Measurements from ENCODE around the gene ZNF648.
"Not testable (repeated sequence)": the region's sequence is repeated elsewhere in the genome, so short reads cannot be mapped to it uniquely, and the experiment has no call there.

Gene ZNF648, protein sequence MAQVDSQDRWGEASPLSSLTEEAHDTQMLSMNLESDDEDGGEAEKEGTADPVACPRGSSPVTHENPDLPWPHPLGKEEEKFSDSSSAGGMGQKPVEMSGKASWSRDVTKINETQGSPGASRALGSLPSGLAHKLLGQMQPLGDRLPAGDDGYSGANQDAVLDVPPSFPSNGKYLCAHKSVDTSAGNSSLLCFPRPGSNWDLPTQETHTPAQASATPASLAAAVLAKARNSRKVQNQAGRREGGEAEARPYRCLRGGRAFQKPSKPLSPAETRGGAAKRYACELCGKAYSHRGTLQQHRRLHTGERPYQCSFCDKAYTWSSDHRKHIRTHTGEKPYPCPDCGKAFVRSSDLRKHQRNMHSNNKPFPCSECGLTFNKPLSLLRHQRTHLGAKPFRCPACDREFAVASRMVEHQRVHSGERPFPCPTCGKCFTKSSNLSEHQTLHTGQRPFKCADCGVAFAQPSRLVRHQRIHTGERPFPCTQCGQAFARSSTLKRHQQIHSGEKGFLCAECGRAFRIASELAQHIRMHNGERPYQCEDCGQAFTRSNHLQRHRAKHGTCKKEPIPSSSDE

DNA sequence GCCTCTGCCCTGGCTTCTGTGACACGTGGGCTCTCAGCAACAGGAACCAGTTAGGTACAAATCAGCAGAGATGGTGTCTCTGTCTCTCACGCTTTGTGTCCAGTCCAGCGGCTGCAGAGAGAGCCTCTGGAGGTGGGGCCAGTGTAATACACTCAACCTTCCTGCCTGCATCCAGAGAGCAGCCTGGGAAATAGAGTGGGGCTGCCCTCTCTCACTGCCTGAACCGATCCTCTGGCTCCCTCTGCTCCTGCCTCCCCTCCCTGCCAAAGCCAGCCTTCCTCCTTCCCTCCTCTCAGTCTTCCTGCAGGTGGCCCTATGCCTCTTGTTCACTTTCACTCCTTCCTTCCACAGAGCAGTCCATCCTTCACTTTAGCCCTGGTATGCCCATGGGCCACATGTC is at the start of gene ZNF648:
ZNF648 (minus strand) TSS at position 119 of the 400 bp plus-strand sequence. CDS start 3,702 bp downstream, outside the sequence.
- DNase-seq, result no peak

DNA sequence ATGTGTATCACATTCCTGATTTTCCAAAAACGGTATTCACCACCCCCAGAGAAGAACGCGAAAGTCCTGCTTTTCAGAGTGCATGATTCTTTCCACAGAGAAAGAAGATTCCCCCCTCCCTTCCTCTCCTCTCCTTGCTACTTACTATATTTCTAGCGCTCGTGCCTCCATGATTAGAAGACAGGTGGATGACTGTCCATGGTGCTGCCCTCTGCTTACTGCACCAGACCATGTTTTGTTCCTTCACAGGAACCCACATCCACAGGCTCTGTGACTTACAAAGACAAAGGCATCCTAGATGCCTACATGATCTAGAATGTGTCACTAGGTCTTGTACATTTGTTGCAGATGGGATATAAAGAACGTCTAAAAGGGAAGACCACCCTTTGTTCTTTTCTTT is 49.1 kb upstream of the ZNF648 start:
- DNase-seq, result no peak

DNA sequence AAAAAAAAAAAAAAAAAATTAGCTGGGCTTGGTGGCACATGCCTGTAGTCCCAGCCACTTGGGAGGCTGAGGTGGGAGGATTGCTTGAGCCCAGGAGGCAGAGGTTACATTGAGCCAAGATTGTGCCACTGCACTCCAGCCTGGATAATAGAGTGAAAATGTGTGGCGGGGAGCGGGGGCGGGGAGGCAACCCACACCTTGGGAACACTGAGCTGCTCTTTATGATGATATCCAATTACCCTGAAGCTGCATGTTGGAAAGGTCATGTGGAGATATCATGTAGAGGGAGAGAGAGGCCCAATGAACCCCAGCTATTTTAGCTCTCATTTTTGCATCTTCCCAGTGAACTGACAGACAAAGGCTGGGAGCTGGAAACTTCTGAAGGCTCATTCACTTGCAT is 48.3 kb upstream of the ZNF648 start:
- DNase-seq, result no peak

DNA sequence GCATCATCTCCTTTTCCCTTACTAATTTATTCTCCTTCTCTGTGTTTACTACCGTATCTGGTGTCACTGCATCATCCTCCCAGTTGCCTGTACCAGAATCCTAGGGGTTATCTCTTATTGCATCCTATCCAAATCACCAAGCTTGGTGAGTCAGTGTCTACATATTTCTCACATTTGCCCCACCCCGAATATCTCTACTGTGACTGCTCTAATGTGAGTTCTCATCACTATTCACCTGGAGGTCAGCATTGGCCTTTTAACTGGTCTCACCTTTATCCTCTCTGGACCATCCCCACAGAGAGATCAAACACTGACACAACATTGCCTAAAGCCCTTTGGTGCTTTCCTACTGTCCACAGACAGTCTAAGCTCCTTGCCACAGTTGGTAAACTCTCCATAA is 45.7 kb upstream of the ZNF648 start:
- no peak for DNase-seq

DNA sequence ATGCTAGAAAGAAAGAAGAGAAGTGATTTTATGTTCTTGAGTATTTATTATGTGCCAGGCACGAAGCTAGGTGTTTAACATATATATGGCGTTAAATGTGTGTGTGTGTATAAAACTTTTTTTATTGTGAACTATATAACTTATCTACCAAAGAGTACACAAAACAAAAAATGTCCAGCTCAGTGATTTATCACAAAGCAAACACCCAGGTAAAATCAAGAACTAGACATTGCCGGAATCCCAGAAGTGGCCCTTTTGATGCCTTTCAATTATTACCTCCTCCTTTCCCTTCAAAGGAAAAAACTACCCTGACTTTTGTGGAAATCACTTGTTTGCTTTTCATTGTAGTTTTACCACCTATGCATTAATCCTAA is 40.5 kb upstream of the ZNF648 start:
- no peak for DNase-seq

DNA sequence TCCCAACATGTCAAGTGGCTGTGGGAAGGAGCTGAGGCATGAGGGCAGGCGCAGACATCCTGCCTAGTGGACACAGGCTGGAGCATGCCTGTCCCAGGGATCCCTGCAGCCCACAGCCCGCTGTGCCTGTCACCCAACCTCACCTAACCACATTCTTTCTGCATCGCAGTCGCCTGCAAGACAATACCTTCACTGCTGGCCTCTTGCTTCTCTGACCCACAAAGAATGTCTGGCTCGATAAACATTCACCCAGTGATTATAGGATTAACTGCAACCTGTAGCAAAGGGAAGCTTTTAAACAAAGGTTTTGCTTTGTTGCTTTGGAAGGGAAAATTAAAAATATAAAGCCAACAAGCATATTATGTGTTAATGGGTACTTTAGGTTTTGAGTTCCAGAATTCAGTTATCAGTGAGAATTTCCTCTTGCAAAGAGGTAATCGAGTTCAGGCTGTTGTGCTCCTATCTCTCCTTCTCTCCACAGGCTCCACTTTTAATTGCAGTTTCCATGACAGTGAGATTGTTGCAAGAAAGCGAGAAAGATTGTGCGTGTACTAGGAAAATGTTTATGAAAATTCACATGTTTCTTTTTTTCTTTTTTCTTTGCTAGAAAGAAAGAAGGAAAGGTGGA is 40.0 kb upstream of the ZNF648 start:
- DNase-seq, result no peak

DNA sequence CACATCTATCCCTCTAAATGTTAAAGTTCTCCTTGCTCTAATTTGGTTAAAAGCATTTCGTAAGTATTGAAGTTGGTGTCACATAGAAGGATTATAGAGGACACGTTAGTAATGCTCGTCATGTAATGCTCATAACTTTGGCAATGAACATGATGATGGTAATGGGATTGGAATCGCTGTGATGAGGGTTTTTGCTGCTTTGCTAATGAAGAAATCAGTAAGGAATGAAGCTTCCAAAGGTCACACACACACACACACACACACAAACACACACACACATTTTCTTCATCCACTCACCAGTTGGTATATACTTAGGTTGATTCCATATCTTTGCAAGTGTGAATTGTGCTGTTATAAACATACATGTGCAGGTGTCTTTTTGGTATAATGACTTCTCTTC is 36.8 kb upstream of the ZNF648 start:
- no peak for DNase-seq

DNA sequence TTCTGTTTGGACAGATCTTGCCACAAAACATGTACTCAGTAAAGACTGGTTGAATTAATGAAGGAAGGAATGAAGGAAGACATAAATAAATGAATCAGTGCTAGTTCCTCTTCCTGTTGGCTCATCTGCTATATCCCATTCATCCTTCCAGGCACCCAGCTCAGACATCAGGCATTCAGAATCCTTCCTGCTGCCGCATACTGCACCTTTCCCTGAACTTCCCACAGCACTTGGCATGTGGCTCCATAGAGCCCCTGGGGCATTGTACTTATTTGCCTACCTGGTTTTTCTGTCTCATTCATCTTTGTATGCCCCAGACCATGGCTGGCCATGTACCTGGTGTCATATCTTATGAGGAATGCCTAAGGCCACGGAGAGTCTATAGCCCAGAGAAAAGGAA is 34.4 kb upstream of the ZNF648 start:
- no peak for DNase-seq

DNA sequence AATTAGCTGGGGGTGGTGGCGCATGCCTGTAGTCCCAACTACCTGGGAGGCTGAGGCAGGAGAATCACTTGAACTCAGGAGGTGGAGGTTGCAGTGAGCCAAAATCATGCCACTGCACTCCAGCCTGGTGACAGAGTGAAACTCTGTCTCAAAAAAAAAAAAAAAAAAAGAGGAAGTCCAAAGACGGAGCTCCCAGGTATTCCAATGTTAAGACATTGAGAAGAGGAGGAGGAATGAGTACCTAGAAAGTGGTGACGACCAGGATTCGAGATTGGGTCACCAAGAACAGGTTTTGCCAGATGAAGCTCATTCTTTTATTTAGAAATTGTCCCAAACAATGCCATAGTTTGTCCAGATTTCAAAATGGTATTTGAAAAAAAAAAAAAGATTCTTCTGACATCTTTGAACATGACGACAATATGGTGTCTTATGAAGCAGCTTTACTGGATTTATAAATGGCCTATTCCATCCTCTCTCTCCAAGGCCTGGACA is 33.0 kb upstream of the ZNF648 start:
- not testable (repeated sequence) for DNase-seq

DNA sequence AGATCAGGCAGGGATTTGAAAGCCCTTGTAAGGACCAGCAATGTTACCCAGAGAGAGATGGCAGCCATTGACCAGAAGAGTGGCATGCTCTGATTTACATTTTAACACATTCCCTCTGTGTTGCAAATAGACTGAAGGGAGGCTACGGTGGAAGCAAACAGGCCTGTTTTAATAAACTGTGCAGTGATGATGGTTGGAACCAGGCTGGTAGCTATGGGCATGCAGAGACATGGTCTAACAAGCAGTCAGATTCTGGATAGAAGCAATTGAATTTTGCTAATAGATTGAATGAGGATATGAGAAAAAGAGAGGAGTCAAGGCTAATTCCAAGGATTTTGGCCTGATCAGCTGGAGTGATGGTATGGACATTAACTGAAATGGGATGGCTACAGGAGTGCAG is 32.3 kb upstream of the ZNF648 start:
- DNase-seq, result no peak

DNA sequence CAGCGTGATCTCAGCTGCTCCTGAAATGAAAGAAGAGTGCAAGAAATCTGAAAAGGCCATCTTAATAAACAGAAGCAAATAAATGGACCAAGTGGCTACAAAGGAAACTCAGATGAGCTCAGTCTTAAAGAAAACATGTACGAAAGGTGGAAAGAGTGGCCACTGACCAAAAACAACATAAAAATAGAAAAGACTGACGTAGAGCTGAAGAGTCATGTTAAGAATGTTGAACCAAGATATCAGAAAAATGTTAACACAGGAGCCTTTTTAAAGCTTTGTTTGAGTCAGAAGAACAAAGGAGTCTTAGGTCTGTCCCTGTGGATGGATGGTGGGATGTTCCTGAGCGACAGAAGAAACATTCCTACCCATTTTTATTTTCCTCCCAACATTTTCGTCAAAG is 30.8 kb upstream of the ZNF648 start:
- no peak for DNase-seq

DNA sequence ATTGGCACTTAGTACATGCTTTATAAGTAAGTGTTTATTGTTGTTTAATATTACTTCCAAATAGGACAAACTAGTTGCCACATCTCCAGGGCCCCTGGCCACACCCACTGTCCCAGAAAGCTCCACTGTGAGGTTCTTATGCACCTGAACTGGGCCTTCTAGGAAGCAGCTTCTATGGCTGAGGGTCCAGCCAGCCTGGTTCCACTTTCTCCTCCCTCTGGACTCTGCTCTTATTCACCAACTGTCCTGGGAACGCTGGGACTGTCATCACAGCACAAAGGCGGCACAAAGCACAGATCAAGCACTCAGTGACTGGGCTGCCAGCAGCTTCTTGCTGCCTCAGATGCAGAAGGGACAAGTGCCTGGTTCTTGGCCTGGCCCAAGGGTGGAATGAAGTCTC is 29.6 kb upstream of the ZNF648 start:
- no peak for DNase-seq

DNA sequence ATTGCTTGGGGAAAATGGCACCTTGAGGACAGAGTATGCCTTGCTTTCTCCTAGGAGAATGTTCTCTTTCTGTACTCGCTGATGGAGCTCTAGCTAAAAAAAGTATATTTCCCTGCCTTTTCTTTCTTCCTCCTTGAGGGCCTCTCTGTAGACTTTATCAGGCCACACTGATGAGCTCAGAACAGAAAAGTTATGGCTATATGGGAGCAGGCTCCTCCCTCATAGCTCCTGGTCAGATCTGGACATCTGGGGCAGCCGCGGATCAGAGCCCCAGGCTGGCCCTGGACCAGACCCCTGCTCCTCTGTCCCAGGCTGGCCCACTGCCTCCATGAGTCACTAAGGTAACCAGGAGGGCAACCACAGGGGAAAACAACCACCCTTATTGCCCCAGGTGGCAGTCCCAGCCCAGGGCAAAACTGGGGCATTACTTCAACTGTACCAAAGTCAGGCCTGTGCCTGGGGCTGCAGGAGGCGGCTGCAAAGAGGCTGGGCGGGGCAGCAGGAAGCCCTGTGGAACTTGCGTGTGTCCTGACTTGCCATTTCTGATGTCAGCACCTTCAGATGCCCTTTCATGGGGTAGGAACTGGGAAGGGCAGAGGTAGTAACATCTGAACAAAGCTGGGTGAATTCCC is 26.3 kb upstream of the ZNF648 start:
- DNase-seq, result no peak

DNA sequence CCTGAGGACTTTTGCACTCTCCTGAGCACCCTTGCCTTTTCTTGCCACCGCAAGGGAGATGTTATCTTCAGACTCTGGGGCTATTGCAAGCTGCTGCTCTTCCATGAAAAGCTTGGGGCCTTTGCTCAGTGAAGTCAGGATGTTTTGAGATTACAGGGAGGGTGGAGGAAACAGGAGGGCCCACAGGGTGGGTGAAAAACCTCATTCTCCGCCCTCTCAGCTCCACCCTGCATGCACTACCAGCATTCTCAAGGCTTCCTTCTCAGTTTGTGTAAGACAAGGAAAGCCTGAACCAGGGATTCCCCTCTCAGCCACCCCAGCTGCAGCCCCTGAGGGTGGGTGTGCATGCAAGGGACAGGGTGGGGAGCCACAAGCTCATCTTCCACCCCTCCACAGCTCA is 25.8 kb upstream of the ZNF648 start:
- no peak for DNase-seq

DNA sequence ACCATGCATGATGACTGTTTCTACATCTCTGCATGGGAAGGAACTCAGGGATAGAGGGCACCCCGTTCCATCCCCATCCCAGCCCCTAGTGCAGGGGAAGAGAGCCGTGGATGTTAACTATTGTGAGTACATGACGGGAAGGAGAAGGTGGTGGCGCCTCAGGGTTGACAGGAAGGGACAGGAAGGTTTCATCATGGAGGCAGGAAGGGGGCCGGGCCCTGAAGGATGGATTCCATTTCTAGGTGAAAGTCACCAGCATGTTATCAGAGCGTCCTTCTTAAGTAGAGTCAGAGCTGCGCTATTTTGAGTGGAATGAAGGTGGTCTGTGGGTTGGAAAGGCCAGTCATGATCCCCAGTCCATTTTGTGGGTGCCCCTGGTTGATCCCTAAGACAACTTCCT is 25.1 kb upstream of the ZNF648 start:
- no peak for DNase-seq

DNA sequence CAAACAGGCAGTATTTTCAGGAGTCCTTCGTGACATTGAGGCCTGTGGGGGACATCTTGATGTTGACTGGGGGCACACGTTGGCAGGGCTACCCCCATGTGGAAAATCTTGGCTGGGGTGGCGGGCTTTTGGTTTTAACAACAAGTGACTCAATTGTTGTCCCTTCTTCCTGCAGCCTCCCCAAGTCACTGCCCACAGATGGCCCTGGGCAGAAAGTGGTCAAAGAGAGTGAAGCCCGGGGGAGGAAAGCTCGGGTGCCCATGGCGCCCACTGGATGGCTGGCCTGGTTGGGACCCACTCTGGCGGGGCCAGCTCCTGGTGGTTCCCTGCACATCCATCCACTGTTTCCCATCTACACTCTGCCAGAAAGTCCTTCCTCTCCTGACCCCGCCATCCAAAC is 24.6 kb upstream of the ZNF648 start:
- DNase-seq, result no peak

DNA sequence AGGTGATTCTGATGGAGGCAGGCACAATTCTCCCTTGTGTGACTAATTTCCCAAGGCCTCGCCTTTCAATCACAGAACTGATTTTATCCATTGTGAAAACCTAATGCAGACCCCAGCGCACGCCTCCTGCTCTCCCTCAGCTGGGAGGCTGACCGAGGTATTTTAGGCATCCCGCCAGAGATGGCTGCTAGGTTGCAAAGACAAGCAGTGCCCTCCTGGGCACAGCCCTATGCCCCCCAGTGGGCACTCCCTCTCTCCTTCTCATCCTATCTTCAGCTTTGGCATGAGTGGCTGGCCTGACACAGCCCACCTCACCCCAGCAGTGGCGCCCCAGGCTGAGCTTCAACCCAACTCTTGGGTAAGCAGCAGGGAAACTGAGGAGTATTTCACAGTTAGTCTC is 24.2 kb upstream of the ZNF648 start:
- DNase-seq, result no peak

DNA sequence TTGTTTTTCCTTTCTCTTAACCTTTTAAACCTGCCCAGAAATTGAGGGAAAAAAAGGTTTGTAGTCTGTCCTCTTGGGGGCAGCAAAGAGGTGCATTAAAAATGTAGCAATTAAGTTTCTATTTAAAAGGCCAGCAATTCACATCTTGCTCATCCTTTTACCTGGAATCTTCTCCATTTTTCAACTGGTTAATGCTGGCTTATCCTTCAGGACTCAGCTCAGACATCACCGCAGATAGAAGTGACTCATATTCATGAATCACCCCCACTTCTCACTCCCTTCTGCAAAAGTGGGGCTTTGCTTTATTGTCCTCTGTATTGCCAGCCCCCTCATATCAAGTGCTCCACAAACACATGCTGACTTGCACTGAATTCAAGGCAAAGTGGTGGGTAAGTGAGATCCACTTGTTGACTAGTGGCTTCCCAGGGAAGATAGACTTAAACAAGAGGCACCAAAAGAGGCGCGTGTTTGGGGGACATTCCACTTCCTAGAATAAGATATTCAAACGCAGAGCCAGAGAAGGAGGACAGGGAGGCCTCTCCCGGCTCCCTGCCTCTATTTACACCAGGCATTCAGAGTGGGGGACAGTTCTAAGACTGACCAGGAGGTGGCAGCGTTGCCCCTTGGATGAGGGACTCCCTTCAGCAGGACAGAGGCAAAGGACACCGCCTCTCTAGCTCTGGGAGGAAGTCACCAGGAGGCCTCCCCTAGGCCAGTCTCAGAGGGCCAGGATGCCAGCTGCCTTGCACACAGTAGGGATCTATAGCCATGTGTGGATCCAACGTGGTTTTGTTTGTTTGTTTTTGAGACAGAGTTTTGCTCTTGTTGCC is 23.2 kb upstream of the ZNF648 start:
- peak; percentile 45 for DNase-seq

DNA sequence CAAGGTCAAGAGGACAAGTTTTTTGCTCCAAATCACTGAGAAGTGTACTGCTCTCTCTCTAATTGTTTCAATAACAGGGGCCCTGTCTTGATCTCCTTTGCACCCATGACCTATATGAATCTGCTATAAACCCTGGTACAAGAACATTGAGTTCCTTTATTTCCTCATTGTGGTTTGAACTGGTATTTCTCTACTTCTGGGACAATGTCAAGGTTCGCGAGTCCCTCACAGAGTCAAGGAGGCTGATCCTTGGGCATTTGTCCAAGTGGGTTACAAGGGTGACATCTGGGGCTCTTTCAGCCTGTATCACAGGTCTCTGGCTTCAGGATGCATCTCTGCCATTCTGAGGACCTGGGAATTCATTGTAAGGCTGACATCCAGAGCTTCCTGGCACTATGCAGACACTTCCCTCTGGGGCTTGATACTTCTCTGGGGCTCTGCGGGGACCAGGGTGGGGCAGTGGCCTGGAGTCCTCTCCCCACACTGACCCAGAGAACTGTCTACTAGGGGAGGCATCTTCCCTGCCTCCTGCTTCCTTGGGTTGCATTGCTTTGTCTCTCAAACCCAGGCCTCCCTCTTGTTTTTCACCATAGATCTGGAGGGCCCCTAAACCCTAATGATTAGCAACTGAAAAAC is 22.5 kb upstream of the ZNF648 start:
- no peak for DNase-seq

DNA sequence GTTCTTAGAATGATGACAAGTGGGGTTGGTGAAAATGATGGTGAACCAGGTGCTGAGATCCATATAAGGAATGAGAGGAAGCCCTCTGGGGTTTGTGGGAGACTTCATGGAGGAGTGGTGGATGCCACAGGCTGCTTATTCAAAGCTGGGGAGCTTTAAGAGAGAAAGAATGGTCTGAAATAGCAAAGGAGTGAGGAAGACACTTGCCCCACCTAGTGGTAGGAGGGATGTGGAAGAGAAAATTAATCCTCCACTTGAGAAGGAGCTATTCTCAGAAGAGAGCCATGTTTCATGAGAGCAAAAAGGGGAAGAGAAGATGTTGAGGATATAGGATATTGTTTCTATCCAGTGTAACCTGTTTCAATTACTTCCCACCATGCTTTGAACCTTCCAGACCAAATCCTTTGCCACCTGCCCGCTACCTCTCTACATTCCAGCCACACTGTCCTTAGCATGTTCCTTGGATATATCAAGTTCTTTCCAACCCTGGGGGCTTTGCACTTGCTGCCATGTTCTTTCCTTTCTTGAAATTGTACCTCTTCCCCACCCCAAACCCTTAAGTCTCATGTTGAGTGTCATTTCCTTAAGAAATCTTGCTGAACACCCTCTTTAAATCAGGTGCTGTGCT is 19.6 kb upstream of the ZNF648 start:
- peak; percentile 0 for DNase-seq

DNA sequence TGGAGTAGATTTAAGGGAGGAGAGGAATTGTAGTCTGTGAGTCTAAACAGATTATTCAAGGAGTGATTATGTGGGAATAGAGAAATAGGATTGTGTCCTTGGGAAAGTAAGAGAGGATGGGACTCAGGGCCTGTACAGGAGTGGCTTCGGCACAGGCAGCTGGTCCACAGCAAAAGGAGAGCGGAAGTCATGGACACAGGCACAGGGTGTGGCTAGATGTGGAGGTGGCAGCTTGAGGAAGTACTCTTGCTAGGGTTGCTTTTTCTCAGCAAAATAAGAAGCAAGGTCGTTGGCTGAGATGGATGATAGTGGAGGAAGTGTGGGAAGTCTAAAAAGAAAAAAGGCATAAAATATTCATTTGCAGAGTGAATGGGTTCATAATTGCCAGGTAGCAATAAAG is 18.5 kb upstream of the ZNF648 start:
- DNase-seq, result no peak

DNA sequence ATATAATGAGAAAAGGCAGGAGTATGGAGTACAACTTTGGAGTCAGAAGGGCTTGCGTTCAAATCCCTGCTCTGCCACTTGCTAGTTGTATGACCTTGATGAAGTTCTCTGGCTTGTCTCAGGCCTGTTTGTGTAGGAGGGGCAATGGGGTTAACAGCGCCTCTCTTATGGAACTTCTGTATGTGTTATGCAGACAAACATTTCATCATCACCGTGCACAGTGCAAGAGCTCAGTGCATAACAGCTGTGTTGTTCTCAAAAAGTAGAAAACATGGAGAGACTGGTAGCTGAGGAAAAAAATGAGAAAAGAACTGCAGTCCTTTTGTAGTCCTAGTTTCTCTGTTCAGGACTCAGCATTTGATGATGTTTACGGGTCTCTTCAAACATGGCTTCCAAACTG is 10.4 kb upstream of the ZNF648 start:
- DNase-seq, result no peak
